ENCODE measurements around the gene CDC6.

Gene CDC6

GRCh38 chr17:40345994-40346764 lies 58.5 kb downstream of the CDC6 start:
- peak overlapping the region; percentile 73 for H3K9ac ChIP-seq (ENCODE audit: low read depth, low read length, poor library complexity, severe bottlenecking)
- H3K4me3 ChIP-seq (ENCODE audit: low read length, poor library complexity, severe bottlenecking) = peak overlapping the region; percentile 73
- no peaks in the 10 kb centered on the region for H3F3A ChIP-seq (ENCODE audit: low read depth)
- peaks cover 81% of the 10 kb centered on the region for H3K79me2 ChIP-seq (ENCODE audit: insufficient read depth, low read length)
- peaks cover 15% of the 10 kb centered on the region; the same call in 1 of the 2 replicates for H3K36me3 ChIP-seq (ENCODE audit: insufficient read depth, low read length)
- no peaks in the 10 kb centered on the region for H3K27me3 ChIP-seq (ENCODE audit: insufficient read depth, low read length, poor library complexity, severe bottlenecking)
- peaks cover 56% of the 10 kb centered on the region for H3K4me1 ChIP-seq (ENCODE audit: insufficient read depth, low read length, poor library complexity, severe bottlenecking)
- H4K20me1 ChIP-seq (ENCODE audit: insufficient read depth, low read length, poor library complexity, severe bottlenecking) = no peaks in the 10 kb centered on the region
- H3K9me2 ChIP-seq (replicated peaks; ENCODE audit: low read depth, low read length) = no peaks in the 10 kb centered on the region
- H2AFZ ChIP-seq (ENCODE audit: low read length) = no peak overlapping the region
- H3K9me3 ChIP-seq (ENCODE audit: insufficient read depth, low read depth, low read length) = no peaks in the 10 kb centered on the region
- TF ChIP-seq EZH2phosphoT487 (IDR thresholded peaks at IDR 0.05; ENCODE audit: borderline replicate concordance) = no peak
- TF ChIP-seq CTCF (conservative IDR thresholded peaks at IDR 0.05; ENCODE audit: low read length) = no peak
- peak overlapping the region; percentile 84 for H3K4me2 ChIP-seq (ENCODE audit: low read depth, low read length, poor library complexity, severe bottlenecking)

- Histone ChIP-seq H3K4me3 (ENCODE audit: low read length, poor library complexity, severe bottlenecking) (peak overlapping the region; percentile 72), H3K4me1 (ENCODE audit: insufficient read depth, low read length, poor library complexity, severe bottlenecking) (peaks cover 56% of the 10 kb centered on the region), H3K9ac (ENCODE audit: low read depth, low read length, poor library complexity, severe bottlenecking) (peak overlapping the region; percentile 73), H3K36me3 (ENCODE audit: insufficient read depth, low read length) (peaks cover 17% of the 10 kb centered on the region; the same call in 1 of the 2 replicates), H3K79me2 (ENCODE audit: insufficient read depth, low read length) (peaks cover 75% of the 10 kb centered on the region), H3K27me3 (ENCODE audit: insufficient read depth, low read length, poor library complexity, severe bottlenecking) (no peaks in the 10 kb centered on the region), H3K9me2 (replicated peaks; ENCODE audit: low read depth, low read length) (no peaks in the 10 kb centered on the region), H3K9me3 (ENCODE audit: insufficient read depth, low read depth, low read length) (no peaks in the 10 kb centered on the region), H3F3A (ENCODE audit: low read depth) (no peaks in the 10 kb centered on the region), H4K20me1 (ENCODE audit: insufficient read depth, low read length, poor library complexity, severe bottlenecking) (no peaks in the 10 kb centered on the region), H2AFZ (ENCODE audit: low read length) (no peak overlapping the region), H3K4me2 (ENCODE audit: low read depth, low read length, poor library complexity, severe bottlenecking) (peak overlapping the region; percentile 84)
- no peak for TF ChIP-seq EZH2phosphoT487 (IDR thresholded peaks at IDR 0.05; ENCODE audit: borderline replicate concordance)
- TF ChIP-seq CTCF (conservative IDR thresholded peaks at IDR 0.05; ENCODE audit: low read length) = no peak
These were observed 59.1 kb downstream of the CDC6 start for GRCh38 chr17:40346765-40347158.

- no peaks in the 10 kb centered on the region for H4K20me1 ChIP-seq (ENCODE audit: insufficient read depth, low read length, poor library complexity, severe bottlenecking)
- H3K79me2 ChIP-seq (ENCODE audit: insufficient read depth, low read length) = peaks cover 68% of the 10 kb centered on the region
- H3K4me2 ChIP-seq (ENCODE audit: low read depth, low read length, poor library complexity, severe bottlenecking) = peak overlapping the region; percentile 84
- peaks cover 25% of the 10 kb centered on the region; the same call in 1 of the 2 replicates for H3K36me3 ChIP-seq (ENCODE audit: insufficient read depth, low read length)
- peak overlapping the region; percentile 73 for H3K9ac ChIP-seq (ENCODE audit: low read depth, low read length, poor library complexity, severe bottlenecking)
- H3K4me3 ChIP-seq (ENCODE audit: low read length, poor library complexity, severe bottlenecking) = peak overlapping the region; percentile 72
- H2AFZ ChIP-seq (ENCODE audit: low read length) = no peak overlapping the region
- H3K27me3 ChIP-seq (ENCODE audit: insufficient read depth, low read length, poor library complexity, severe bottlenecking) = no peaks in the 10 kb centered on the region
- no peak for TF ChIP-seq EZH2phosphoT487 (IDR thresholded peaks at IDR 0.05; ENCODE audit: borderline replicate concordance)
- peaks cover 56% of the 10 kb centered on the region for H3K4me1 ChIP-seq (ENCODE audit: insufficient read depth, low read length, poor library complexity, severe bottlenecking)
- H3F3A ChIP-seq (ENCODE audit: low read depth) = no peaks in the 10 kb centered on the region
- no peaks in the 10 kb centered on the region for H3K9me3 ChIP-seq (ENCODE audit: insufficient read depth, low read depth, low read length)
- H3K9me2 ChIP-seq (replicated peaks; ENCODE audit: low read depth, low read length) = no peaks in the 10 kb centered on the region
These were observed 59.8 kb downstream of the CDC6 start for GRCh38 chr17:40347319-40348135.
